ENCODE measurements around the gene SLC7A8.
"Not testable (repeated sequence)": the region's sequence is repeated elsewhere in the genome, so short reads cannot be mapped to it uniquely, and the experiment has no call there.

The SLC7A8 gene

GRCh38 chr14:23183479-23183878 lies at the start of gene SLC7A8:
Gene SLC7A8 (minus strand): TSS chr14:23183660. CDS start chr14:23182914, 746 bp downstream.
- DNase-seq: no peak
- TF ChIP-seq POLR2A (IDR thresholded peaks at IDR 0.05; ENCODE audit: low read length) (no peak), GATA1 (IDR thresholded peaks at IDR 0.05; ENCODE audit: low read depth, low read length) (no peak)

GRCh38 chr14:23232241-23232808 lies 48.9 kb upstream of the SLC7A8 start:
- not testable (repeated sequence) for DNase-seq

- DNase-seq: no peak
- TF ChIP-seq GATA1 (IDR thresholded peaks at IDR 0.05; ENCODE audit: low read depth, low read length) (no peak), POLR2A (IDR thresholded peaks at IDR 0.05; ENCODE audit: low read length) (no peak)
Observed at GRCh38 chr14:23228812-23229211, 45.4 kb upstream of the SLC7A8 start.

GRCh38 chr14:23227566-23227965 lies 44.1 kb upstream of the SLC7A8 start:
- DNase-seq: no peak
- TF ChIP-seq GATA1 (IDR thresholded peaks at IDR 0.05; ENCODE audit: low read depth, low read length) (no peak), POLR2A (IDR thresholded peaks at IDR 0.05; ENCODE audit: low read length) (no peak)

GRCh38 chr14:23224958-23225357 lies 41.5 kb upstream of the SLC7A8 start:
- DNase-seq: not testable (repeated sequence)

- no peak for DNase-seq
- TF ChIP-seq GATA1 (IDR thresholded peaks at IDR 0.05; ENCODE audit: low read depth, low read length) (no peak), POLR2A (IDR thresholded peaks at IDR 0.05; ENCODE audit: low read length) (no peak)
Observed at GRCh38 chr14:23219075-23219474, 35.6 kb upstream of the SLC7A8 start.

GRCh38 chr14:23217032-23218020 lies 33.9 kb upstream of the SLC7A8 start:
- TF ChIP-seq GATA1 (IDR thresholded peaks at IDR 0.05; ENCODE audit: low read depth, low read length): no peak
- TF ChIP-seq POLR2A (IDR thresholded peaks at IDR 0.05; ENCODE audit: low read length): no peak
- no peak for DNase-seq

- DNase-seq: no peak
- TF ChIP-seq POLR2A (IDR thresholded peaks at IDR 0.05; ENCODE audit: low read length): no peak
- no peak for TF ChIP-seq GATA1 (IDR thresholded peaks at IDR 0.05; ENCODE audit: low read depth, low read length)
Observed at GRCh38 chr14:23215421-23215820, 32.0 kb upstream of the SLC7A8 start.

- TF ChIP-seq POLR2A (IDR thresholded peaks at IDR 0.05; ENCODE audit: low read length) (no peak), GATA1 (IDR thresholded peaks at IDR 0.05; ENCODE audit: low read depth, low read length) (no peak)
- DNase-seq: no peak
Observed at GRCh38 chr14:23209651-23210423, 26.4 kb upstream of the SLC7A8 start.

GRCh38 chr14:23208324-23208723 lies 24.9 kb upstream of the SLC7A8 start:
- TF ChIP-seq GATA1 (IDR thresholded peaks at IDR 0.05; ENCODE audit: low read depth, low read length) (no peak), POLR2A (IDR thresholded peaks at IDR 0.05; ENCODE audit: low read length) (no peak)
- no peak for DNase-seq

GRCh38 chr14:23207146-23207540 lies 23.7 kb upstream of the SLC7A8 start:
- DNase-seq: no peak
- TF ChIP-seq GATA1 (IDR thresholded peaks at IDR 0.05; ENCODE audit: low read depth, low read length) (no peak), POLR2A (IDR thresholded peaks at IDR 0.05; ENCODE audit: low read length) (no peak)

GRCh38 chr14:23206422-23207145 lies 23.1 kb upstream of the SLC7A8 start:
- no peak for DNase-seq
- TF ChIP-seq POLR2A (IDR thresholded peaks at IDR 0.05; ENCODE audit: low read length) (no peak), GATA1 (IDR thresholded peaks at IDR 0.05; ENCODE audit: low read depth, low read length) (no peak)

GRCh38 chr14:23202001-23202400 lies 18.5 kb upstream of the SLC7A8 start:
- no peak for DNase-seq
- TF ChIP-seq GATA1 (IDR thresholded peaks at IDR 0.05; ENCODE audit: low read depth, low read length) (no peak), POLR2A (IDR thresholded peaks at IDR 0.05; ENCODE audit: low read length) (no peak)

- DNase-seq: not testable (repeated sequence)
Observed at GRCh38 chr14:23199141-23199540, 15.7 kb upstream of the SLC7A8 start.

GRCh38 chr14:23196487-23196886 lies 13.0 kb upstream of the SLC7A8 start:
- DNase-seq: not testable (repeated sequence)
